H9 (cell line): Measurements from ENCODE around the gene ABCD3. TPM values are rescaled to one million over a fixed set of nuclear protein-coding genes. Genes with fewer than 3 reads are reported as not detected.

Experiments
- DNase-seq: peaks from one replicate; pipeline ENCODE4 v3.0.0-alpha.2; 2017
- H2AFZ ChIP-seq: one replicate; pipeline ENCODE4 v1.6.1; 2013; ENCODE audit warnings: mild to moderate bottlenecking, low read length, control low read depth, moderate library complexity
- H2AK5ac ChIP-seq: 2 replicates; pipeline ENCODE4 v1.6.1; 2013; ENCODE audit warnings: low read length, control low read depth, mixed read lengths; ENCODE audit not compliant: insufficient read length
- H2BK120ac ChIP-seq: one replicate; pipeline ENCODE4 v1.6.1; 2013; ENCODE audit warnings: low read depth, mild to moderate bottlenecking, low read length, control low read depth, inconsistent platforms; ENCODE audit not compliant: poor library complexity, severe bottlenecking
- H2BK12ac ChIP-seq: 2 replicates; pipeline ENCODE4 v1.6.1; 2013; ENCODE audit warnings: low read length, control low read depth, mixed read lengths, low read depth; ENCODE audit not compliant: insufficient read length
- H2BK15ac ChIP-seq: 2 replicates; pipeline ENCODE4 v1.6.1; 2013; ENCODE audit warnings: low read depth, low read length, control low read depth
- H2BK20ac ChIP-seq: one replicate; pipeline ENCODE4 v1.6.1; 2013; ENCODE audit warnings: low read depth, mild to moderate bottlenecking, low read length, control low read depth, inconsistent platforms; ENCODE audit not compliant: poor library complexity, severe bottlenecking
- H2BK5ac ChIP-seq: 2 replicates; pipeline ENCODE4 v1.6.1; 2013; ENCODE audit warnings: low read length, control low read depth, mixed read lengths; ENCODE audit not compliant: insufficient read length
- H3K14ac ChIP-seq: 2 replicates; pipeline ENCODE4 v1.6.1; 2013; ENCODE audit warnings: low read length, control low read depth; ENCODE audit not compliant: insufficient read depth
- H3K18ac ChIP-seq: 2 replicates; pipeline ENCODE4 v1.6.1; 2013; ENCODE audit warnings: low read depth, mild to moderate bottlenecking, mixed read lengths, low read length, control low read depth; ENCODE audit not compliant: insufficient read length
- H3K23ac ChIP-seq: 2 replicates; pipeline ENCODE4 v1.6.1; 2013; ENCODE audit warnings: low read length, control low read depth, mixed read lengths, low read depth; ENCODE audit not compliant: insufficient read length
- H3K23me2 ChIP-seq: 2 replicates; pipeline ENCODE4 v1.6.1; 2013; ENCODE audit warnings: low read depth, mild to moderate bottlenecking, mixed read lengths, low read length, control low read depth; ENCODE audit not compliant: insufficient read length, poor library complexity, severe bottlenecking
- H3K27ac ChIP-seq: 2 replicates; pipeline ENCODE4 v1.5.1; 2013; ENCODE audit warnings: low read length, control low read depth, mixed read lengths, low read depth; ENCODE audit not compliant: insufficient read length
- H3K27me3 ChIP-seq: 2 replicates; pipeline ENCODE4 v1.6.1; 2013; ENCODE audit warnings: low read length, control low read depth, inconsistent platforms; ENCODE audit not compliant: insufficient read depth
- H3K4ac ChIP-seq: 2 replicates; pipeline ENCODE4 v1.6.1; 2013; ENCODE audit warnings: low read depth, mild to moderate bottlenecking, control low read depth, inconsistent platforms, low read length, moderate library complexity
- H3K4me1 ChIP-seq: 2 replicates; pipeline ENCODE4 v1.6.1; 2013; ENCODE audit warnings: low read length, control low read depth, inconsistent platforms; ENCODE audit not compliant: insufficient read depth
- H3K4me2 ChIP-seq: 2 replicates; pipeline ENCODE4 v1.6.1; 2013; ENCODE audit warnings: low read length, control low read depth, mixed read lengths; ENCODE audit not compliant: insufficient read length, insufficient read depth
- H3K56ac ChIP-seq: 2 replicates; pipeline ENCODE4 v1.6.1; 2013; ENCODE audit warnings: low read depth, mild to moderate bottlenecking, mixed read lengths, low read length, control low read depth; ENCODE audit not compliant: insufficient read length
- H3K79me1 ChIP-seq: 2 replicates; pipeline ENCODE4 v1.6.1; 2013; ENCODE audit warnings: low read depth, mild to moderate bottlenecking, moderate library complexity, low read length, control low read depth, inconsistent platforms; ENCODE audit not compliant: insufficient read depth, poor library complexity, severe bottlenecking
- H3K79me2 ChIP-seq: 2 replicates; pipeline ENCODE4 v1.6.1; 2013; ENCODE audit warnings: low read length, control low read depth, inconsistent platforms; ENCODE audit not compliant: insufficient read depth
- H3K9ac ChIP-seq: 2 replicates; pipeline ENCODE4 v1.6.1; 2013; ENCODE audit warnings: low read length, control low read depth, mixed read lengths; ENCODE audit not compliant: insufficient read length; ENCODE audit errors: extremely low read depth
- H3K9me3 ChIP-seq: one replicate; pipeline ENCODE4 v1.6.1; 2013; ENCODE audit warnings: low read depth, low read length, inconsistent platforms; ENCODE audit not compliant: control insufficient read depth
- H3T11ph ChIP-seq: one replicate; pipeline ENCODE4 v1.6.1; 2013; ENCODE audit warnings: mild to moderate bottlenecking, low read length, control low read depth, inconsistent platforms
- H4K20me1 ChIP-seq: one replicate; pipeline ENCODE4 v1.6.1; 2013; ENCODE audit not compliant: control insufficient read depth, insufficient read length, insufficient read depth
- H4K5ac ChIP-seq: 2 replicates; pipeline ENCODE4 v1.6.1; 2013; ENCODE audit warnings: low read depth, mild to moderate bottlenecking, mixed read lengths, low read length, control low read depth; ENCODE audit not compliant: insufficient read length
- H4K8ac ChIP-seq: replicated peaks from 2 replicates; pipeline ENCODE4 v1.6.1; 2013; ENCODE audit warnings: low read length, control low read depth, mixed read lengths, low read depth; ENCODE audit not compliant: insufficient read length
- H4K91ac ChIP-seq: 2 replicates; pipeline ENCODE4 v1.6.1; 2013; ENCODE audit warnings: low read depth, mild to moderate bottlenecking, moderate library complexity, mixed read lengths, low read length, control low read depth; ENCODE audit not compliant: insufficient read length
- H3K27ac Mint-ChIP-seq, 3 experiments: 2 replicates in 2 of 3; 3 replicates in 1 of 3; pipeline ENCODE4 v1.8.0; 2020 to 2021; ENCODE audit warnings: mixed read lengths in 3 of 3, mild to moderate bottlenecking in 1 of 3, moderate library complexity in 1 of 3
- H3K27me3 Mint-ChIP-seq: 2 replicates; pipeline ENCODE4 v1.8.0; 2021; ENCODE audit warnings: low read depth, mild to moderate bottlenecking, moderate library complexity, mixed read lengths
- H3K36me3 Mint-ChIP-seq, 3 experiments: 2 replicates in 2 of 3; 3 replicates in 1 of 3; pipeline ENCODE4 v1.8.0; 2020 to 2021; ENCODE audit warnings: low read depth in 3 of 3, mixed read lengths in 3 of 3; ENCODE audit not compliant: insufficient read depth in 1 of 3
- H3K4me1 Mint-ChIP-seq, 2 experiments: 2 replicates each; pipeline ENCODE4 v1.8.0; 2020; ENCODE audit warnings: mixed read lengths in 2 of 2
- H3K4me3 Mint-ChIP-seq, 2 experiments: 2 replicates in 1 of 2; 3 replicates in 1 of 2; pipeline ENCODE4 v1.8.0; 2020 to 2021; ENCODE audit warnings: mild to moderate bottlenecking in 2 of 2, mixed read lengths in 2 of 2, moderate library complexity in 1 of 2
- H3K9me3 Mint-ChIP-seq, 2 experiments: 2 replicates in 1 of 2; 3 replicates in 1 of 2; pipeline ENCODE4 v1.8.0; 2020; ENCODE audit warnings: mild to moderate bottlenecking in 2 of 2, mixed read lengths in 2 of 2, moderate library complexity in 1 of 2
- WGBS: extraction: QIAGEN DNeasy Blood & Tissue Kit; methylation state at CpG from one replicate; pipeline ENCODE4 v1.1.7; 2013; ENCODE audit warnings: missing lambda C conversion rate, low lambda C conversion rate, mixed read lengths; ENCODE audit not compliant: insufficient read length; ENCODE audit errors: extremely low coverage; 5-methylcytosine and 5-hydroxymethylcytosine counted together
- total RNA-seq: library from RNA; stranded (reverse); gene quantifications from 2 replicates; pipeline ENCODE4 v1.2.1, GENCODE V29; 2021
- TF ChIP-seq, protein P1 (sequence below): fragments of 200-600 bp; sonication (generic); conservative IDR thresholded peaks from 3 replicates; pipeline ENCODE4 v1.8.0; 2021; ENCODE audit warnings: antibody characterized with exemption, mild to moderate bottlenecking

Gene ABCD3
- total RNA-seq, 1 experiment from 2014 or later = 32.0 TPM

DNA sequence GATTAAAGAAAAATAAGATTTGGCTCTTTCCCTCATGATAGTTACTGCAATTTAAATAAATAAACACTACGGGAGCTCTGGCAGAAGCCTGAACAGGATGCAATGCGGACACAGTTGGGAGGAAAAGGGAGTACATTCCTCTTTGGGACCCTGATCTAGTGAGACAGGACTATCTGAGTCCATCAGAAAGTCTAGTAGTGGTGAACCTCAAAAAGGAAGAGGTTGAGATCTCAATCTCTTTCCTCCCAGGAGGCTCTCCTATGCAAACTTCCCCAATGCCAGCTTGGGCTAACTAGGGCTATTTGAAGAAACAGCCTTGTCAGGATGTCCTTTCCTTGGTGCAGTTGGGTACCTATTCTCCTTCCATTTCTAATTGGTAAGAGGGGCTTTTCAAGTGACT, 4.9 kb upstream of the ABCD3 start:
- no peak overlapping the region for H2AFZ ChIP-seq
- no peak overlapping the region for H4K5ac ChIP-seq
- H3K4me2 ChIP-seq = no peak overlapping the region
- Mint-ChIP-seq H3K4me3 (no peak overlapping the region), H3K27me3 (no peaks in the 10 kb centered on the region; the same call in none of the 2 replicates), H3K36me3 (no peaks in the 10 kb centered on the region), H3K9me3 (no peaks in the 10 kb centered on the region), H3K27ac (no peak overlapping the region), H3K4me1 (peaks cover 6 to 7% of the 10 kb centered on the region in 2 experiments)
- H4K20me1 ChIP-seq = no peaks in the 10 kb centered on the region
- H3K23ac ChIP-seq = no peak overlapping the region
- peaks cover 2% of the 10 kb centered on the region; the same call in 1 of the 2 replicates for H3K4me1 ChIP-seq
- H3K23me2 ChIP-seq = peaks cover 5% of the 10 kb centered on the region
- H3K9me3 ChIP-seq = no peaks in the 10 kb centered on the region
- no peak overlapping the region for H3K18ac ChIP-seq
- H3K4ac ChIP-seq = no peak overlapping the region
- H3K27me3 ChIP-seq = no peaks in the 10 kb centered on the region
- no CpG with 5 or more reads among the region's 2 CpGs for WGBS
- H2BK120ac ChIP-seq = no peak overlapping the region
- H4K91ac ChIP-seq = no peak overlapping the region
- no peak overlapping the region for H2AK5ac ChIP-seq
- no peaks in the 10 kb centered on the region for H3K79me2 ChIP-seq
- no peak overlapping the region for H3T11ph ChIP-seq
- DNase-seq = no peak
- no peak overlapping the region for H2BK5ac ChIP-seq
- H2BK15ac ChIP-seq = no peak overlapping the region
- no peaks in the 10 kb centered on the region for H3K79me1 ChIP-seq
- H2BK20ac ChIP-seq = no peak overlapping the region
- no peak overlapping the region for H3K27ac ChIP-seq
- TF ChIP-seq, protein P1, sequence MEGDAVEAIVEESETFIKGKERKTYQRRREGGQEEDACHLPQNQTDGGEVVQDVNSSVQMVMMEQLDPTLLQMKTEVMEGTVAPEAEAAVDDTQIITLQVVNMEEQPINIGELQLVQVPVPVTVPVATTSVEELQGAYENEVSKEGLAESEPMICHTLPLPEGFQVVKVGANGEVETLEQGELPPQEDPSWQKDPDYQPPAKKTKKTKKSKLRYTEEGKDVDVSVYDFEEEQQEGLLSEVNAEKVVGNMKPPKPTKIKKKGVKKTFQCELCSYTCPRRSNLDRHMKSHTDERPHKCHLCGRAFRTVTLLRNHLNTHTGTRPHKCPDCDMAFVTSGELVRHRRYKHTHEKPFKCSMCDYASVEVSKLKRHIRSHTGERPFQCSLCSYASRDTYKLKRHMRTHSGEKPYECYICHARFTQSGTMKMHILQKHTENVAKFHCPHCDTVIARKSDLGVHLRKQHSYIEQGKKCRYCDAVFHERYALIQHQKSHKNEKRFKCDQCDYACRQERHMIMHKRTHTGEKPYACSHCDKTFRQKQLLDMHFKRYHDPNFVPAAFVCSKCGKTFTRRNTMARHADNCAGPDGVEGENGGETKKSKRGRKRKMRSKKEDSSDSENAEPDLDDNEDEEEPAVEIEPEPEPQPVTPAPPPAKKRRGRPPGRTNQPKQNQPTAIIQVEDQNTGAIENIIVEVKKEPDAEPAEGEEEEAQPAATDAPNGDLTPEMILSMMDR = no peak
- no peak overlapping the region for H3K9ac ChIP-seq
- H3K14ac ChIP-seq = no peak overlapping the region
- no peak overlapping the region for H2BK12ac ChIP-seq
- H4K8ac ChIP-seq = no peak overlapping the region
- H3K56ac ChIP-seq = no peak overlapping the region
